Limb (tissue), 2 donors: Measurements from ENCODE around the gene C1D.
"Not testable (repeated sequence)": the region's sequence is repeated elsewhere in the genome, so short reads cannot be mapped to it uniquely, and the experiment has no call there.

Experiments
- DNase-seq, 2 donors: peaks; one replicate each; pipeline ENCODE4 v3.0.0-alpha.2; 2016; ENCODE audit errors: extremely low spot score in 2 of 2

The C1D gene

DNA sequence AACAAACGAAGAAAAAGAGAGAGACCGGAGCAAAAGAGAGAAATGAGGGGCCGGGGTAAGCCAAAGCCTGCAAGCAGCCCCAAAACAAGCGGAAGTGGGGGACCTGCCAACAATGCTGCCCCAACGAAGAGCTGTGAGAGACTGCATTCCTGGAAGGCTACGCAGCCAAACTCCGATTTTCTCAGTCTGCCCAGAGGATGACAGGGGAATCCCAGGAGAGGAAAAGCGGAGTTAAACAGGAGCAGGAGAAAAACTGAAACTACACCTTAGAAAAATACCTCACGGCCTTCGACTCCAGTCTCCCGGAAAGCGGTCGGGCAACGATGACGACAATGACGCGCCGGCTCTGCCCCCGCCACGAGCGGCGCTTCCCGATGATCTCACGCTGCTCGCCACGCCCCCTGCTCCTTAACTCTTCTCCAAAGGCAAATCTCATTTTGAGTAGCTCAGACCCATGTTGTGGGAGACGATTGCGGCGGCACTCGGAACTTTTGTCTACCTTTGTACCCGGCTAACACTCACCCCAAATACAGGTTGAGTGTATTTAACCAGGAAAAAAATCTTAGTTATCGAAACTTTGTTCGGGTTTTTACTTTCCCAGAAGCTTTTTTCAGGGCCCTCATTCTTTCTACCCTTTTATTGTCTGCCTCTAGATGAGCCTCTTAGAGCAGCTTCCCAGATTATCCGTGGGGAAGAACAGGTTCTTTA, at the start of gene C1D:
Gene C1D, minus strand, starts transcription at position 325 of the 708 bp plus-strand sequence. CDS start 15,694 bp downstream, outside the sequence.
- DNase-seq = peak; percentile 94 to 98

- DNase-seq = no peak
These were observed 47.3 kb upstream of the C1D start for GRCh38 chr2:68110102-68110501.

DNA sequence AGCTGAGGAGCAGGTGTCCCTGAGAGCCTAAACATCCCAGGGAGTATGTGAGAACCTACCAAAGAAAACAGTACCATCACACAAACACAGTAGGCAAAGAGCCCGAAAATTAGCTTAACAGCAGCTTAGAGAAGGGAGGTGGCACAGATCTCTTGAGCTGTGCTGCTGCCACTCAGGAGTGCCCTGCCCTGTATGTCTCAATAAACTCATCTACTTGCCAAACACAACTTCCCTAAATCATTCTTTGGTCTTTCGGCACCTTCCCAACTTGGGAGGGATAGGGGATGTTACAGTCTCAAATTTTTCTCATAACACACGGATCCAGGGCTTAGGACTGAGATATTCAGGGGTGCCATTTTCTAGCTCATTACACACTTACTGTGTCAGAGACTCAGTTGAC, 45.3 kb upstream of the C1D start:
- no peak for DNase-seq

- DNase-seq = no peak
These were observed 44.7 kb upstream of the C1D start for GRCh38 chr2:68107475-68107874.

- DNase-seq = no peak
These were observed 41.5 kb upstream of the C1D start for GRCh38 chr2:68104111-68104835.

DNA sequence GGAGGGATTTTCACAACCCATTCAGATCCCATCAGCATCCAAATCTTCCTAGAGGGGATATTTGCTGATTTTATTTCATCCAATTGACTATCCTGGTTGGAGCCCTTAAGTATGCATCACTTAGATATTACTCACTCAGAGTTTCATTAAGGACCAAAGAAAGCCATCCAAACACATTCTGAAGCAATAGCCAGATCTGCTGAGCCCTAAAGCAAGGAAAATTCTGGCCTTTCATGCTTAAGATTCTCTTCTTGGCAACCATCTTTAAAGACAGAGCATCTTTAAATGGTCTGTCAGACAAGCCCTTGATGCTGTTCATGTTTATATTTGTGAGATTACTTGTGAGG, 40.9 kb upstream of the C1D start:
- DNase-seq = peak in 1 of 2 donors; percentile 48

DNA sequence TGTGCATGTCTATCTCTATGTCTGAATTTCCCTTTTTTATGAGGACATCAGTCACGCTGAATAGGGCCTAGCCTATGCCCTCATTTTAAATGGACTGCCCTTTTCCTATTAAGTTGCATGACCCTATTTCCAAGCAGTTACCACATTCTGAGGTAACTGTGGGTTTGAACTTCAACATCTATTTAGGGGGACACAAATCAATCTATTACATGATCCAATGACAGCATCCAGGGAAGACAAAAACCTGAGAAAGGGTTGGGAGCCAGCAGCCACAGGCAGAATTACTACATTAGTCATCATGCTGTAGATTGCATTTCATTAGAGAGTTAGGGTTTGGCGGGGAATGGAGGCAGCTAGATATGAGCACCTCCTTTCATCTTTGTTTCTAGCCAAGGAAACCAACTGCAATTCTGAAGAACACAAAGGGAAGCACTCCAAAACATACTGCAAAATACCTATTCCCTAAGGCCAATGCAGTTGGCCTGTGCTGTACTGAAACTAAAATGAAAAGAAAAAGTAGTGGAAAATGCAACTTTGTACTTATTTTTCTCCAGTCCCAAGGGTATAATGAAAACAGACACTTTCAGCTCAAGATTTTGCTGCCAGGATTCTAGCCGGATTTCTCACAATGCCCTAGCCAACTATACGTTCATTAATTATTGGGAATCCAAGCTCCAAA, 40.4 kb upstream of the C1D start:
- peak in 1 of 2 donors; percentile 55 for DNase-seq

GRCh38 chr2:68100189-68100588, 37.4 kb upstream of the C1D start:
- no peak for DNase-seq

GRCh38 chr2:68099260-68099659, 36.5 kb upstream of the C1D start:
- no peak for DNase-seq

DNA sequence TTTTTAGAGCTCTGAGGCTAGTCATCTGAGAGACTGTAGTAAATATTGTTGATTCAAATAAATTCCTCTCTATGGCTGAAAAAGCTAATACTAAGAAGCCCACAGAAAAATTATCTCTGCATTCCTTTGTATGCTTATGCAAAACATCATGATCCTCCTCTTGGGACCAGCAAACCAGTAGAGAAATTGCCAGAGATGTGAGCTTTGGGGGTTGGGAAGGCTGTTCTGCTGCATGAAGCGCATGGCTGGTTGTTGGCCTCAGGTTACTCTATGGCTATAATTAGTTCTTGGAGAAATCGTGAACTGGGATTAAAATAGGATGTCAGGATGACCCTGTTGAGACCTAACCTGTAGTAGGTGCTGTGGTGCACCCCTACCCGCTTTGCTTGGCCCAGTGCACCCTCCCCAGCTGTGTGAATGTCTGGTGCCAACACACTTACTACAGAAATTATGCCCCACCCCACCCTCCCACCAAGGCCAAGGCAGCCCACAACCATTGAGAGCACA, 35.5 kb upstream of the C1D start:
- DNase-seq = no peak

DNA sequence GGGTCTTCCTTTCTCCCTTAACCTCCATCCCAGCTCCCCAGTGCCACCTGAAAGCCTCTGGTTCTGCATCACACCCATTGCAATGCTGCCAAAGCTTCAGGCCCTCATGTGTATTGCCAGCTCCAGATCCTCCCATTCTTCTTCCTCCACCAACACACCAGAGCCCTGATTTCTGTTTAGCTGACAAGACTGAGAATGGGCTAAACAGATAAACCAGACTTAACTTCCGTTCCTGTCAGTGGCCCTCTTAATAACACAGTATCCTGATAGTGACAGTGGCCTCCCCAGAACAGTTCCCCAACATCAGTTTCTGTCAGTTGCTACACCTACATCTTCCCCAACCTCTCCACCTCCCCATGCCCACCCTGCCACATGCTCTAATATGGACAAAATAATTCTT, 31.3 kb upstream of the C1D start:
- no peak for DNase-seq

DNA sequence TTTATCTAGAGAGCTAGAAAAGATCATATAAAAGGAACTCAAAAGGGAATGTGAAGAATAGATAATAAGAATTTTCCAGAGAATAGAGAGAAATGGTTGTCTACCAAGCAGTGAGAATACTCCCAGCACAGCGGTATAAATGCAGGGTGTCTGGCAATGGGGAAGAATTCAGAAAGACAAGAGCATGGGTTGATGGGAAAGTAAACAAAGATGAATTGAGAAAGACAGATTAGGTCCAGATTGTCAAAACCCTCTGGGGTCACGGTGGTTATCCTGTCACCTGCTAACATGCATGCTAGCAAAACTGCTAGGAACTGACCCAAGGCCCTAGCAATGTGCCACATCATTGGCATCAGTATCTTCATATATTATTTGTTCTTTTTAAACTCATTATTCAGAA, 30.8 kb upstream of the C1D start:
- no peak for DNase-seq

DNA sequence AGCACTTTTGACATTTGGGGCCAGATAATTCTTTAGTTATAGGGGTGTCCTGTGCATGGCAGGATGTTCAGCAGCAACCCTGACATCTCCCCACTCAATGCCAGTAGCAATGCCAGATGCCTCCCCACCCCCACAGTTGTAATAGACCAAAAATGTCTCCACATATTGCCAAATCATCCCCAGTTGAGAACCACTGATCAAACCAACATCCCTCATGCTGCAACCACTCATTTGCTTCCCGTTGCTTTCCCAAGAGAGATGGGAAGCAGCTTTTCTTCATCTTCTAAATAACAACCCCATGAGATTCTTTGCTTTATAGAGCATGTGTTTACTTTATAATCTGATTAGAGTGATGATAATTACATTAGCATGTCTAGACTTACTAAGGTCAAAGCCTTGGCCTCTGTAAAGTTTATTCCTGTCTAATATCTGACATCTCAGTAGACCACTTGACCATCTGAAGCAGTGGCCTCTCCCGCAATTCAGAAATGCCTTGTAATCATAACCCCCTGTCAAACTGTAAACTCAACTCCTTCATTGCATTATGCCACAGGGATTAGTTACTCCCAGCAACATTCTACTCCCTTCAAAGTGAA, 28.7 kb upstream of the C1D start:
- no peak for DNase-seq

GRCh38 chr2:68089961-68090360, 27.2 kb upstream of the C1D start:
- DNase-seq = no peak

DNA sequence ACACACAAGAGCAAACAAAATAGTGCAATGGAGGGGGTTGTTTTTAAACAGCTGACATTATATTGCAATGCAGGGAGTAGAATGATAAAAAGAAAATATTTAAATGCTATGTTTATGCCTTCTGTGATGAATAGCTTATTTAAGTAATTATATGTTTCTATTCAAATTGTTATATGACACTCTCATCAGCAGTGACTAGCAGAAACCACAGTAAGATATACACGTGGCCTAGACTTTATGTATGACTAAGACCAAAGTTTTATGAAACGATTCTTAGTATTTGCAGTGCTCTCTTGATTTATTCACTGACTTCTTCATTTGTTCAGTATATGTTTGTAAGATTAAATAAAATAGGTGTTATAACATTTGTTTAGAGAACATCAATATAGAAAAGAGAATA, 26.1 kb upstream of the C1D start:
- DNase-seq = no peak

GRCh38 chr2:68086166-68086565, 23.4 kb upstream of the C1D start:
- no peak for DNase-seq

DNA sequence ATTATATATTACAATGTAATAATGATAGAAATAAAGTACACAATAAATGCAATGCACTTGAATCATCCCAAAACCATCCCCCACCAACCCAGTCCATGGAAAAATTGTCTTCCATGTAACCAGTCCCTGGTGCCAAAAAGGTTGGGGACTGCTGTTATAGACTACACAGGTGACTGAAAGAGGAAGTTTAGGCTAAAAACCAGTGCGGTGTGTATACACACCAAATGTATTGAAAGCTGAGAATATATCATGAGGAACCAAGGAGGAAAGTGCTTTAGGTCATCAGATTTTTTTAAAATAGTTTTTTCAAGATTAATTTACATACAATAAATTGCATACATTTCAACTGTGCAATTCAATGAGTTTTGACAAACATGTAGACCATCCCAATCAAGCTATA, 20.5 kb upstream of the C1D start:
- no peak for DNase-seq

DNA sequence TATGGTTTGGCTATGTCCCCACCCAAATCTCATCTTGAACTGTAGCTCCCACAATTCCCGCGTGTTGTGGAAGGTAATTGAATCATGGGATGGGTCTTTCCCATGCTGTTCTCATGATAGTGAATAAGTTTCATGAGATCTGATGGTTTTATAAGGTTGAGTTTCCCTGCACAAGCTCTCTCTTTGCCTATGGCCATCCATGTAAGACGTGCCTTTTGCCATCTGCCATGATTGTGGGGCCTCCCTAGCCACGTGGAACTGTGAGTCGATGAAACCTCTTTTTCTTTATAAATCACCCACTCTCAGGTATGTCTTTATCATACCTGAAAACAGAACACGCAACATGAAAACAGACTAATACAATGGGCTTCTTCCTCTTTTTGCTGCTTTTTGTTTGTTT, 11.2 kb upstream of the C1D start:
- no peak for DNase-seq

- DNase-seq = not testable (repeated sequence)
These were observed 1.2 kb upstream of the C1D start for GRCh38 chr2:68063797-68064646.

DNA sequence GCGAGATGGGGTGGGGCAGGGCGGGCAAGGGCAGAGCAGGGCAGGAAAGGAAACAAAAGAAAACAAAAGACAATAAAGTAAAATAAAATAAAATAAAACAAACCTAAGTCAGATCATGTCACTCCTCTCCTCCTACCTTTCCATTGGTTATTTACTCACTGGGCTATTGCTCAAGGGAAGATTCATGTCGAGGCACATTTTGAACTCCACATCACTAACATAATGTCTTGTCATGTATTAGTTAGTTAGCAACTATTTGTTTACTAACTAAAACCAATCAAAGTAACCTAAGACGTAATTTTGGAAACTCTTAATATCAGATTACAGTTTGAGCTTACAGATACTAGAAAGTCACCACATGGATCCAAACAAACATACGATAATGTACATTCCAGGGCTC, 2.2 kb downstream of the C1D start:
- no peak for DNase-seq
